H1 (cell line): ENCODE measurements around the gene TMEM132A. TPM values are rescaled to one million over a fixed set of nuclear protein-coding genes. Genes with fewer than 3 reads are reported as not detected.

Source experiments
- CTCF ChIA-PET: fragments of 300-600 bp; sonication (Branson Sonifier 250); formaldehyde crosslinking; loops from one replicate; lab custom pipeline; 2021; ENCODE audit not compliant: partially characterized antibody; lab: Charles Lee
- POLR2A ChIA-PET: fragments of 300-600 bp; sonication (Branson Sonifier 250); formaldehyde crosslinking; loops from one replicate; lab custom pipeline; 2021; ENCODE audit warnings: inconsistent platforms; ENCODE audit not compliant: partially characterized antibody; lab: Charles Lee
- DNase-seq, 2 experiments: peaks; one replicate each; pipeline versions ENCODE4 v3.0.0 to v3.0.0-alpha.2; 2010 to 2022; ENCODE audit warnings: low spot score in 2 of 2, low read depth in 1 of 2, mixed read lengths in 1 of 2
- FAIRE-seq: peaks from 2 replicates; lab custom pipeline; 2011; peaks lifted over from hg19 to GRCh38; lab: Jason Lieb, UNC
- H2AFZ ChIP-seq: 2 replicates; pipeline ENCODE4 v1.8.1; 2012; ENCODE audit warnings: low read length, inconsistent platforms
- H2AK5ac ChIP-seq: 2 replicates; pipeline ENCODE4 v1.6.1; 2013; ENCODE audit warnings: low read depth, low read length
- H2BK120ac ChIP-seq: replicated peaks from 2 replicates; pipeline ENCODE3; 2013; ENCODE audit warnings: low read depth, low read length, inconsistent platforms
- H2BK12ac ChIP-seq: 2 replicates; pipeline ENCODE4 v1.6.1; 2013; ENCODE audit warnings: low read depth, low read length
- H2BK15ac ChIP-seq: 2 replicates; pipeline ENCODE4 v1.6.1; 2013; ENCODE audit warnings: low read length
- H2BK20ac ChIP-seq: 2 replicates; pipeline ENCODE4 v1.6.1; 2013; ENCODE audit warnings: low read length
- H2BK5ac ChIP-seq: 2 replicates; pipeline ENCODE4 v1.6.1; 2013; ENCODE audit warnings: low read depth, low read length
- H3K14ac ChIP-seq: 2 replicates; pipeline ENCODE4 v1.6.1; 2013; ENCODE audit warnings: inconsistent platforms; ENCODE audit not compliant: insufficient read length
- H3K18ac ChIP-seq: 2 replicates; pipeline ENCODE4 v1.6.1; 2013; ENCODE audit warnings: low read length; ENCODE audit errors: extremely low read depth
- H3K23ac ChIP-seq: 2 replicates; pipeline ENCODE4 v1.6.1; 2013; ENCODE audit warnings: inconsistent platforms; ENCODE audit not compliant: insufficient read length
- H3K23me2 ChIP-seq: 2 replicates; pipeline ENCODE4 v1.6.1; 2013; ENCODE audit warnings: low read depth, low read length
- H3K27ac ChIP-seq: 2 replicates; pipeline ENCODE4 v1.6.1; 2011; ENCODE audit warnings: low read depth, low read length, inconsistent platforms
- H3K27me3 ChIP-seq, 4 experiments: replicated peaks in 1 of 4; 1 replicate in 1 of 4; 2 replicates in 3 of 4; pipeline versions ENCODE4 v1.6.1 to v1.8.1; 2011 to 2013; ENCODE audit warnings: low read length in 3 of 4, mild to moderate bottlenecking in 3 of 4, inconsistent platforms in 2 of 4, mixed read lengths in 2 of 4, moderate library complexity in 1 of 4; ENCODE audit not compliant: control insufficient read depth in 3 of 4, insufficient read depth in 3 of 4; ENCODE audit errors: extremely low read depth in 1 of 4
- H3K36me3 ChIP-seq, 4 experiments: 2 replicates each; pipeline versions ENCODE4 v1.6.1 to v1.8.1; 2011 to 2013; ENCODE audit warnings: mild to moderate bottlenecking in 4 of 4, low read length in 3 of 4, moderate library complexity in 2 of 4, control low read depth in 1 of 4, inconsistent platforms in 1 of 4; ENCODE audit not compliant: insufficient read depth in 4 of 4, control insufficient read depth in 2 of 4
- H3K4ac ChIP-seq: replicated peaks from 2 replicates; pipeline ENCODE3; 2013; ENCODE audit warnings: low read length, low read depth, mixed read lengths, inconsistent platforms; ENCODE audit not compliant: insufficient read length
- H3K4me1 ChIP-seq, 4 experiments: replicated peaks in 1 of 4; 1 replicate in 1 of 4; 2 replicates in 3 of 4; pipeline versions ENCODE4 v1.6.1 to v1.8.1; 2011 to 2013; ENCODE audit warnings: low read length in 3 of 4, inconsistent platforms in 2 of 4, mixed read lengths in 1 of 4; ENCODE audit not compliant: insufficient read depth in 4 of 4, control insufficient read depth in 3 of 4
- H3K4me2 ChIP-seq, 2 experiments: 2 replicates each; pipeline versions ENCODE4 v1.6.1 to v1.8.1; 2011 to 2013; ENCODE audit warnings: low read depth in 2 of 2, low read length in 2 of 2, control low read depth in 1 of 2, inconsistent platforms in 1 of 2, mild to moderate bottlenecking in 1 of 2; ENCODE audit not compliant: insufficient read depth in 1 of 2
- H3K4me3 ChIP-seq, 4 experiments: fragments of 200-600, 300-600 bp in 1 of 4; sonication (generic), shearing (Covaris generic), sonication (Bioruptor Twin) in 1 of 4; 2 replicates each; pipeline versions ENCODE4 v1.5.1 to v1.8.1; 2011 to 2016; ENCODE audit warnings: low read length in 4 of 4, low read depth in 3 of 4, control low read depth in 2 of 4, inconsistent platforms in 2 of 4, mild to moderate bottlenecking in 2 of 4, mixed read lengths in 1 of 4, moderate library complexity in 1 of 4; ENCODE audit not compliant: insufficient read depth in 2 of 4; ENCODE audit errors: extremely low read depth in 1 of 4
- H3K56ac ChIP-seq: replicated peaks from 2 replicates; pipeline ENCODE3; 2013; ENCODE audit warnings: low read depth, mild to moderate bottlenecking, mixed read lengths, low read length, inconsistent platforms; ENCODE audit not compliant: insufficient read length
- H3K79me1 ChIP-seq: 2 replicates; pipeline ENCODE4 v1.6.1; 2013; ENCODE audit warnings: low read depth, low read length, control low read depth
- H3K79me2 ChIP-seq, 2 experiments: 2 replicates each; pipeline versions ENCODE4 v1.6.1 to v1.8.1; 2012 to 2013; ENCODE audit warnings: low read length in 2 of 2, mild to moderate bottlenecking in 2 of 2, inconsistent platforms in 1 of 2; ENCODE audit not compliant: insufficient read depth in 2 of 2, control insufficient read depth in 1 of 2
- H3K9ac ChIP-seq, 4 experiments: replicated peaks in 1 of 4; 1 replicate in 1 of 4; 2 replicates in 3 of 4; pipeline versions ENCODE4 v1.6.1 to v1.8.1; 2011 to 2013; ENCODE audit warnings: low read depth in 3 of 4, low read length in 3 of 4, control low read depth in 2 of 4, mild to moderate bottlenecking in 2 of 4, moderate library complexity in 2 of 4, inconsistent platforms in 1 of 4; ENCODE audit errors: extremely low read depth in 1 of 4
- H3K9me3 ChIP-seq, 2 experiments: 2 replicates each; pipeline versions ENCODE4 v1.6.1 to v1.8.1; 2012 to 2013; ENCODE audit warnings: mild to moderate bottlenecking in 2 of 2, moderate library complexity in 2 of 2, control low read depth in 1 of 2, inconsistent platforms in 1 of 2, low read depth in 1 of 2, low read length in 1 of 2, mixed read lengths in 1 of 2; ENCODE audit not compliant: insufficient read depth in 2 of 2
- H4K20me1 ChIP-seq, 2 experiments: replicated peaks in 1 of 2; 2 replicates each; pipeline versions ENCODE3 to v1.8.1; 2011 to 2013; ENCODE audit warnings: inconsistent platforms in 2 of 2, low read length in 2 of 2, mild to moderate bottlenecking in 1 of 2; ENCODE audit not compliant: insufficient read depth in 2 of 2, control insufficient read depth in 1 of 2
- H4K5ac ChIP-seq: 2 replicates; pipeline ENCODE4 v1.6.1; 2013; ENCODE audit warnings: low read length, low read depth, mixed read lengths, inconsistent platforms; ENCODE audit not compliant: insufficient read length
- H4K8ac ChIP-seq: 2 replicates; pipeline ENCODE4 v1.8.0; 2013; ENCODE audit warnings: mild to moderate bottlenecking, moderate library complexity, low read length, inconsistent platforms; ENCODE audit not compliant: insufficient read depth; ENCODE audit errors: extremely low read depth
- H4K91ac ChIP-seq: replicated peaks from 2 replicates; pipeline ENCODE3; 2013; ENCODE audit warnings: low read length, mixed read lengths, inconsistent platforms; ENCODE audit not compliant: insufficient read length
- ATF3 ChIP-seq: IDR thresholded peaks from 2 replicates; pipeline ENCODE4 v1.6.1; 2011; ENCODE audit warnings: low read depth, mild to moderate bottlenecking, low read length; ENCODE audit not compliant: insufficient read depth
- CBX5 ChIP-seq: fragments of 300-800, 300-1000 bp; sonication (generic); IDR thresholded peaks from 2 replicates; pipeline ENCODE4 v1.7.1; 2016; ENCODE audit warnings: antibody characterized with exemption, low read length, low read depth
- CREB1 ChIP-seq: IDR thresholded peaks from 2 replicates; pipeline ENCODE4 v1.6.1; 2012; ENCODE audit warnings: inconsistent platforms
- GABPA ChIP-seq: IDR thresholded peaks from 2 replicates; pipeline ENCODE4 v1.6.1; 2011; ENCODE audit warnings: mild to moderate bottlenecking, low read length, moderate library complexity, borderline replicate concordance; ENCODE audit not compliant: insufficient read depth
- NRF1 ChIP-seq: IDR thresholded peaks from 2 replicates; pipeline ENCODE4 v1.6.1; 2011; ENCODE audit warnings: mild to moderate bottlenecking, low read depth, low read length, improper control_type of control experiment
- POLR2A ChIP-seq, 2 experiments: IDR thresholded peaks; 1 replicate in 1 of 2; 2 replicates in 1 of 2; pipeline ENCODE4 v1.6.1; 2011; ENCODE audit warnings: low read depth in 2 of 2, low read length in 2 of 2, mild to moderate bottlenecking in 2 of 2; ENCODE audit errors: control extremely low read depth in 1 of 2
- POU5F1 ChIP-seq: IDR thresholded peaks from 2 replicates; pipeline ENCODE4 v1.6.1; 2011; ENCODE audit warnings: low read depth, mild to moderate bottlenecking, low read length, moderate library complexity
- RXRA ChIP-seq: IDR thresholded peaks from 2 replicates; pipeline ENCODE4 v1.6.1; 2011; ENCODE audit warnings: low read depth, mild to moderate bottlenecking, low read length, moderate library complexity; ENCODE audit not compliant: insufficient read depth
- SIX5 ChIP-seq: IDR thresholded peaks from 2 replicates; pipeline ENCODE4 v1.6.1; 2011; ENCODE audit warnings: mild to moderate bottlenecking, low read depth, low read length
- SP4 ChIP-seq: IDR thresholded peaks from 2 replicates; pipeline ENCODE4 v1.6.1; 2012; ENCODE audit warnings: low read length, inconsistent platforms
- TBP ChIP-seq: IDR thresholded peaks from 2 replicates; pipeline ENCODE4 v1.6.1; 2011; ENCODE audit warnings: low read depth, low read length, improper control_type of control experiment
- TCF12 ChIP-seq: IDR thresholded peaks from 2 replicates; pipeline ENCODE4 v1.6.1; 2011; ENCODE audit warnings: low read depth, mild to moderate bottlenecking, low read length
- TEAD4 ChIP-seq: IDR thresholded peaks from 2 replicates; pipeline ENCODE4 v1.6.1; 2012; ENCODE audit warnings: low read depth, low read length, inconsistent platforms, mixed read lengths
- ZNF274 ChIP-seq: IDR thresholded peaks from 2 replicates; pipeline ENCODE4 v1.7.0; 2012; ENCODE audit warnings: low read length, borderline replicate concordance; ENCODE audit errors: extremely low read depth
- WGBS, 2 experiments: shearing (Covaris generic) in 1 of 2; methylation state at CpG; one replicate each; pipeline versions ENCODE4 v1.1.6 to v1.1.7; 2013 to 2015; ENCODE audit warnings: low lambda C conversion rate in 2 of 2, mixed read lengths in 2 of 2, inconsistent platforms in 1 of 2, low coverage in 1 of 2, missing lambda C conversion rate in 1 of 2; ENCODE audit not compliant: insufficient replicate concordance in 2 of 2, insufficient coverage in 1 of 2, insufficient read length in 1 of 2; ENCODE audit errors: extremely low coverage in 1 of 2, missing lambda C conversion rate in 1 of 2; 5-methylcytosine and 5-hydroxymethylcytosine counted together
- polyA plus RNA-seq, 7 experiments: library from polyadenylated mRNA; depleted of rRNA in 3 of 7; stranded (reverse) in 5 of 7; unstranded in 2 of 7; fragments of >200 nt in 5 of 7; fragments of 200-250 nt in 2 of 7; gene quantifications; 1 replicate in 5 of 7; 2 replicates in 1 of 7; 4 replicates in 1 of 7; pipeline versions ENCODE4 v1.2.1 to v1.2.3, GENCODE V29; 2011 to 2013; ENCODE audit warnings: missing spikeins in 2 of 7, mixed read lengths in 2 of 7
- total RNA-seq: library from RNA; stranded (reverse); fragmentation: NEBNext Ultra II Directional; extraction: Animal tissue kit (Norgen Biotek cat#: 25700); gene quantifications from 2 replicates; pipeline ENCODE4 v1.2.1, GENCODE V29; 2021

Gene TMEM132A
- total and polyA plus RNA-seq, 2 of the 8 experiments (the other 6 are each of a cell fraction or from before 2014, with no cell fraction given) = 46.6 to 97.9 TPM

- H3K9me3 ChIP-seq = no peaks in the 10 kb centered on the region
- H2BK12ac ChIP-seq = no peak overlapping the region
- H3K14ac ChIP-seq = no peak overlapping the region
- no peak overlapping the region for H3K23ac ChIP-seq
- H3K23me2 ChIP-seq = no peaks in the 10 kb centered on the region
- no peaks in the 10 kb centered on the region for H3K4me1 ChIP-seq
- H3K79me2 ChIP-seq = no peaks in the 10 kb centered on the region
- no peak overlapping the region for H4K8ac ChIP-seq
- no peak overlapping the region for H3K4me3 ChIP-seq
- H3K27ac ChIP-seq = no peak overlapping the region
- no peaks in the 10 kb centered on the region for H3K27me3 ChIP-seq
- H2BK20ac ChIP-seq = no peak overlapping the region
- DNase-seq (no peak), FAIRE-seq (no peak)
- H3K79me1 ChIP-seq = no peaks in the 10 kb centered on the region; the same call in 1 of the 2 replicates
- no peak overlapping the region for H4K91ac ChIP-seq
- H2BK120ac ChIP-seq = no peak overlapping the region
- no peak overlapping the region for H3K18ac ChIP-seq
- POLR2A ChIA-PET = interaction anchor here (0.7 to 3.9 kb wide), 8 partner anchors 11 to 114 kb away, joined by 3 to 17 read pairs (median 4); partner anchors contain the start of gene TMEM132A
- CTCF ChIA-PET = interaction anchor here (0.7 to 23.0 kb wide), 5 partner anchors 7 to 91 kb away, joined by 3 to 522 read pairs (median 9); no protein-coding TSS in a partner anchor
- peaks cover 0 to 7% of the 10 kb centered on the region in 2 experiments for H4K20me1 ChIP-seq
- H3K4ac ChIP-seq = no peak overlapping the region
- WGBS, 2 experiments = 94% methylated on average over 7 of the region's 7 CpGs; no CpG with 5 or more reads in 1 of the 2 experiments
- H2AK5ac ChIP-seq = no peak overlapping the region
- H2BK15ac ChIP-seq = no peak overlapping the region
- peaks cover 5 to 44% (median 28%) of the 10 kb centered on the region in 4 experiments for H3K36me3 ChIP-seq
- no peak overlapping the region for H3K9ac ChIP-seq
- no peak overlapping the region for H2AFZ ChIP-seq
- H3K56ac ChIP-seq = no peak overlapping the region
- no peak overlapping the region for H2BK5ac ChIP-seq
- no peak overlapping the region for H3K4me2 ChIP-seq
- no peak overlapping the region for H4K5ac ChIP-seq
- TF ChIP-seq CBX5 (no peak), SP4 (no peak), ZNF274 (no peak), POU5F1 (no peak), GABPA (no peak), TCF12 (no peak), TEAD4 (no peak), SIX5 (no peak), CREB1 (no peak), NRF1 (no peak), POLR2A (IDR thresholded peaks at IDR 0.05; ENCODE audit: control extremely low read depth in 1 of 2, low read depth in 2 of 2, low read length in 2 of 2) (no peak), TBP (no peak), ATF3 (no peak), RXRA (no peak)
These were observed 33.0 kb upstream of the TMEM132A start for GRCh38 chr11:60891103-60891741.
